HepG2 (cell line): ENCODE data around the gene H1-8. TPM values are rescaled to one million over a fixed set of nuclear protein-coding genes. Genes with fewer than 3 reads are reported as not detected.

ENCODE experiments used
- CC2D1A ChIP-seq: sonication (generic); formaldehyde crosslinking; IDR thresholded peaks from 2 replicates; pipeline ENCODE4 v1.8.1; 2023; ENCODE audit warnings: mild to moderate bottlenecking, missing genetic modification reagents
- ERF ChIP-seq: IDR thresholded peaks from 2 replicates; pipeline ENCODE4 v1.6.1; 2018; ENCODE audit warnings: missing biosample characterization, missing genetic modification reagents
- ETV5 ChIP-seq: IDR thresholded peaks from 2 replicates; pipeline ENCODE4 v1.6.1; 2018; ENCODE audit warnings: missing biosample characterization, missing genetic modification reagents, inconsistent platforms, borderline replicate concordance
- HOXA7 ChIP-seq: sonication (generic); formaldehyde crosslinking; IDR thresholded peaks from 2 replicates; pipeline ENCODE4 v1.8.1; 2022; ENCODE audit warnings: mild to moderate bottlenecking, missing genetic modification reagents, moderate library complexity
- ISX ChIP-seq: sonication (generic); formaldehyde crosslinking; conservative IDR thresholded peaks from 2 replicates; pipeline ENCODE4 v1.5.0; 2020; ENCODE audit warnings: missing genetic modification reagents
- KAT2B ChIP-seq: fragments of 150-350 bp; IDR thresholded peaks from 2 replicates; pipeline ENCODE4 v1.6.1; 2014; ENCODE audit warnings: low read depth, low read length, borderline replicate concordance
- KDM5B ChIP-seq: sonication (generic); formaldehyde crosslinking; IDR thresholded peaks from 2 replicates; pipeline ENCODE4 v1.4.0; 2020; ENCODE audit warnings: missing genetic modification reagents, mild to moderate bottlenecking, borderline replicate concordance
- MTA1 ChIP-seq: sonication (generic); formaldehyde crosslinking; IDR thresholded peaks from 2 replicates; pipeline ENCODE4 v1.4.0; 2020; ENCODE audit warnings: missing genetic modification reagents, mild to moderate bottlenecking, borderline replicate concordance
- RAD21 ChIP-seq: fragments of 450-650 bp; formaldehyde crosslinking; IDR thresholded peaks from 2 replicates; pipeline ENCODE4 v1.5.0; 2020; ENCODE audit warnings: mild to moderate bottlenecking
- RELA ChIP-seq: sonication (generic); formaldehyde crosslinking; IDR thresholded peaks from 2 replicates; pipeline ENCODE4 v1.4.0; 2020; ENCODE audit warnings: missing genetic modification reagents
- SRSF4 ChIP-seq: fragments of 200-400 bp; formaldehyde crosslinking; IDR thresholded peaks from one replicate; pipeline ENCODE4 v1.6.1; 2018; ENCODE audit warnings: mild to moderate bottlenecking, low read depth, low read length, moderate library complexity; ENCODE audit not compliant: poor library complexity, severe bottlenecking
- TCF7L2 ChIP-seq: IDR thresholded peaks from 2 replicates; pipeline ENCODE4 v1.6.1; 2011; ENCODE audit warnings: mild to moderate bottlenecking, low read depth, low read length, moderate library complexity
- ZBTB38 ChIP-seq: sonication (generic); formaldehyde crosslinking; IDR thresholded peaks from 2 replicates; pipeline ENCODE4 v1.5.1; 2020; ENCODE audit warnings: mild to moderate bottlenecking, missing genetic modification reagents
- ZNF24 ChIP-seq: fragments of 450-650 bp; IDR thresholded peaks from 2 replicates; pipeline ENCODE4 v1.6.1; 2017; ENCODE audit warnings: antibody characterized with exemption, mild to moderate bottlenecking
- ZNF251 ChIP-seq: sonication (generic); formaldehyde crosslinking; IDR thresholded peaks from 2 replicates; pipeline ENCODE4 v1.9.0; 2021; ENCODE audit warnings: mild to moderate bottlenecking, missing genetic modification reagents
- ZNF543 ChIP-seq: sonication (generic); formaldehyde crosslinking; IDR thresholded peaks from 2 replicates; pipeline ENCODE4 v1.4.0; 2020; ENCODE audit warnings: mild to moderate bottlenecking, missing genetic modification reagents
- ZNF652 ChIP-seq: IDR thresholded peaks from 2 replicates; pipeline ENCODE4 v1.6.1; 2016; ENCODE audit warnings: low read depth, borderline replicate concordance
- ZZZ3 ChIP-seq: sonication (generic); formaldehyde crosslinking; IDR thresholded peaks from 2 replicates; pipeline ENCODE4 v1.4.0; 2020; ENCODE audit warnings: missing genetic modification reagents, mild to moderate bottlenecking, borderline replicate concordance
- polyA plus RNA-seq, 8 experiments: library from polyadenylated mRNA; depleted of rRNA in 3 of 8; stranded (reverse) in 7 of 8; unstranded in 1 of 8; fragments of >200 nt; fragmentation: Illumina TruSeq in 4 of 8; extraction: Trizol in 4 of 8; gene quantifications; 2 replicates each; pipeline versions ENCODE4 v1.2.1 to v1.2.3, GENCODE V29; 2011 to 2016; ENCODE audit warnings: low read depth in 4 of 8, missing spikeins in 1 of 8, mixed read lengths in 1 of 8; ENCODE audit not compliant: insufficient read depth in 1 of 8
- total RNA-seq, 5 experiments: library from RNA; depleted of rRNA; stranded (reverse); fragments of >200 nt; fragmentation: Illumina TruSeq; extraction: Trizol; gene quantifications; 2 replicates each; pipeline ENCODE4 v1.2.3, GENCODE V29; 2016; ENCODE audit warnings: low read depth in 1 of 5
- TF ChIP-seq, protein P1 (sequence below): sonication (generic); formaldehyde crosslinking; IDR thresholded peaks from 2 replicates; pipeline ENCODE4 v1.4.0; 2020; ENCODE audit warnings: mild to moderate bottlenecking, missing genetic modification reagents
- TF ChIP-seq, protein P2 (sequence below): IDR thresholded peaks from 2 replicates; pipeline ENCODE4 v1.6.1; 2016
- TF ChIP-seq, protein P3 (sequence below): sonication (generic); formaldehyde crosslinking; IDR thresholded peaks from 2 replicates; pipeline ENCODE4 v1.4.0; 2020; ENCODE audit warnings: missing genetic modification reagents
- TF ChIP-seq, protein P4 (sequence below): sonication (generic); formaldehyde crosslinking; IDR thresholded peaks from 2 replicates; pipeline ENCODE4 v1.5.0; 2020; ENCODE audit warnings: mild to moderate bottlenecking, missing genetic modification reagents

H1-8 gene
- total and polyA plus RNA-seq, 2 of the 13 experiments (the other 11 are each of a cell fraction or from before 2014, with no cell fraction given): 0.08 TPM; not detected in 1

DNA sequence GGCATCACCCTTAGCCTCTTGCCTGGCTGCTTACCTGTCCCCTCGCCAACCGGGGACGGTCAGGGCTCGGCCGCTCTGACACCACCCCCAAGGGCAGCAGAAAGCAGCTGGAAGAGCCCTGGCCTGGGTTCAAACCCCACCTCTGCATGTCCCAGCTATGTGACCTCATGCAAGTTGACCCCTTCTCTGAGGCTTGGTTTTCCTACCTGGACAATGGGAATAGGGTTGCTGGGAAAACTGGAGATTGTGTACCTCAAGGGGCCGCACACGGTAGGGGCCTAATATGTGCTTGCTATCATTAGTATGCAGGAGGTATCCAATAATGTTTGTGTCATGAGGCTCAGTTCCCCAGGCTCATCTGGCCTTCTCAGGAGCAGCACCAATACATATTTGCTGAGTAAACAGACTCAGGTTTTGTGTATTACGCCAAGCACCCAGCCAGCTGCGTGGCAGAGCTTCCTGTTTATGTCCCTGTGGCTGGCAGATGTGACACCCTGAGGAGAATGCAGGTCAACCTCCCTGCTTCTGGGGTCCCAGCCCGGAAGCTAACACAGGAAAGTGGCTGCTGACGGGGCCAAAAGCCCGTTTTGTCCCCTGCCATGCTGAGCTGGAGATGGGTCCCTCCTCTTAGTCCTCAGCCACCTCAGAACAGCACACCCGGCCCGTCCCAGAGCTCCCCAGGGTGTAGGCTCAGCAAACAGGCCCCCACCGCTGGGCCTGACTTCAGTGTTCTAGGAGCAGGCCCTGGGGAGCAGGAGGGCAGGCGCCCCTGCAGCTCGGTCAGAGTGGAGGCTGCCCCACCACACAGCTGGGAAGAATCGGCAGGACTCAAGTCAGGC lies 33.8 kb downstream of the H1-8 start (continued):
- TF ChIP-seq KAT2B: no peak
- TF ChIP-seq, protein P1, sequence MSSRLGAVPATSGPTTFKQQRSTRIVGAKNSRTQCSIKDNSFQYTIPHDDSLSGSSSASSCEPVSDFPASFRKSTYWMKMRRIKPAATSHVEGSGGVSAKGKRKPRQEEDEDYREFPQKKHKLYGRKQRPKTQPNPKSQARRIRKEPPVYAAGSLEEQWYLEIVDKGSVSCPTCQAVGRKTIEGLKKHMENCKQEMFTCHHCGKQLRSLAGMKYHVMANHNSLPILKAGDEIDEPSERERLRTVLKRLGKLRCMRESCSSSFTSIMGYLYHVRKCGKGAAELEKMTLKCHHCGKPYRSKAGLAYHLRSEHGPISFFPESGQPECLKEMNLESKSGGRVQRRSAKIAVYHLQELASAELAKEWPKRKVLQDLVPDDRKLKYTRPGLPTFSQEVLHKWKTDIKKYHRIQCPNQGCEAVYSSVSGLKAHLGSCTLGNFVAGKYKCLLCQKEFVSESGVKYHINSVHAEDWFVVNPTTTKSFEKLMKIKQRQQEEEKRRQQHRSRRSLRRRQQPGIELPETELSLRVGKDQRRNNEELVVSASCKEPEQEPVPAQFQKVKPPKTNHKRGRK (CRISPR knock-in tag): no peak
- TF ChIP-seq ZBTB38 (CRISPR knock-in tag): peak; percentile 75
- TF ChIP-seq ISX (CRISPR knock-in tag): no peak
- no peak for TF ChIP-seq TCF7L2
- no peak for TF ChIP-seq SRSF4
- no peak for TF ChIP-seq KDM5B (CRISPR knock-in tag)
- 0 out of 2 replicates have a peak, but pooled peaks have one; percentile 32 for TF ChIP-seq ZZZ3 (CRISPR knock-in tag)
- no peak for TF ChIP-seq HOXA7 (CRISPR knock-in tag)
- no peak for TF ChIP-seq ZNF251 (CRISPR knock-in tag)
- TF ChIP-seq ETV5 (CRISPR knock-in tag): peak; percentile 86
- TF ChIP-seq ZNF652 (CRISPR knock-in tag): no peak
- TF ChIP-seq, protein P2, sequence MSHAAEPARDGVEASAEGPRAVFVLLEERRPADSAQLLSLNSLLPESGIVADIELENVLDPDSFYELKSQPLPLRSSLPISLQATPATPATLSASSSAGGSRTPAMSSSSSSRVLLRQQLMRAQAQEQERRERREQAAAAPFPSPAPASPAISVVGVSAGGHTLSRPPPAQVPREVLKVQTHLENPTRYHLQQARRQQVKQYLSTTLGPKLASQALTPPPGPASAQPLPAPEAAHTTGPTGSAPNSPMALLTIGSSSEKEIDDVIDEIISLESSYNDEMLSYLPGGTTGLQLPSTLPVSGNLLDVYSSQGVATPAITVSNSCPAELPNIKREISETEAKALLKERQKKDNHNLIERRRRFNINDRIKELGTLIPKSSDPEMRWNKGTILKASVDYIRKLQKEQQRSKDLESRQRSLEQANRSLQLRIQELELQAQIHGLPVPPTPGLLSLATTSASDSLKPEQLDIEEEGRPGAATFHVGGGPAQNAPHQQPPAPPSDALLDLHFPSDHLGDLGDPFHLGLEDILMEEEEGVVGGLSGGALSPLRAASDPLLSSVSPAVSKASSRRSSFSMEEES: 0 out of 2 replicates have a peak, but pooled peaks have one; percentile 31
- peak; percentile 25; the same call in 1 of the 2 replicates for TF ChIP-seq ZNF543
- TF ChIP-seq ERF (CRISPR knock-in tag): peak; percentile 61; the same call in 1 of the 2 replicates
- TF ChIP-seq, protein P3, sequence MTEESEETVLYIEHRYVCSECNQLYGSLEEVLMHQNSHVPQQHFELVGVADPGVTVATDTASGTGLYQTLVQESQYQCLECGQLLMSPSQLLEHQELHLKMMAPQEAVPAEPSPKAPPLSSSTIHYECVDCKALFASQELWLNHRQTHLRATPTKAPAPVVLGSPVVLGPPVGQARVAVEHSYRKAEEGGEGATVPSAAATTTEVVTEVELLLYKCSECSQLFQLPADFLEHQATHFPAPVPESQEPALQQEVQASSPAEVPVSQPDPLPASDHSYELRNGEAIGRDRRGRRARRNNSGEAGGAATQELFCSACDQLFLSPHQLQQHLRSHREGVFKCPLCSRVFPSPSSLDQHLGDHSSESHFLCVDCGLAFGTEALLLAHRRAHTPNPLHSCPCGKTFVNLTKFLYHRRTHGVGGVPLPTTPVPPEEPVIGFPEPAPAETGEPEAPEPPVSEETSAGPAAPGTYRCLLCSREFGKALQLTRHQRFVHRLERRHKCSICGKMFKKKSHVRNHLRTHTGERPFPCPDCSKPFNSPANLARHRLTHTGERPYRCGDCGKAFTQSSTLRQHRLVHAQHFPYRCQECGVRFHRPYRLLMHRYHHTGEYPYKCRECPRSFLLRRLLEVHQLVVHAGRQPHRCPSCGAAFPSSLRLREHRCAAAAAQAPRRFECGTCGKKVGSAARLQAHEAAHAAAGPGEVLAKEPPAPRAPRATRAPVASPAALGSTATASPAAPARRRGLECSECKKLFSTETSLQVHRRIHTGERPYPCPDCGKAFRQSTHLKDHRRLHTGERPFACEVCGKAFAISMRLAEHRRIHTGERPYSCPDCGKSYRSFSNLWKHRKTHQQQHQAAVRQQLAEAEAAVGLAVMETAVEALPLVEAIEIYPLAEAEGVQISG (CRISPR knock-in tag): peak; percentile 36; the same call in 1 of the 2 replicates
- TF ChIP-seq ZNF24: no peak
- TF ChIP-seq RELA: no peak
- TF ChIP-seq, protein P4, sequence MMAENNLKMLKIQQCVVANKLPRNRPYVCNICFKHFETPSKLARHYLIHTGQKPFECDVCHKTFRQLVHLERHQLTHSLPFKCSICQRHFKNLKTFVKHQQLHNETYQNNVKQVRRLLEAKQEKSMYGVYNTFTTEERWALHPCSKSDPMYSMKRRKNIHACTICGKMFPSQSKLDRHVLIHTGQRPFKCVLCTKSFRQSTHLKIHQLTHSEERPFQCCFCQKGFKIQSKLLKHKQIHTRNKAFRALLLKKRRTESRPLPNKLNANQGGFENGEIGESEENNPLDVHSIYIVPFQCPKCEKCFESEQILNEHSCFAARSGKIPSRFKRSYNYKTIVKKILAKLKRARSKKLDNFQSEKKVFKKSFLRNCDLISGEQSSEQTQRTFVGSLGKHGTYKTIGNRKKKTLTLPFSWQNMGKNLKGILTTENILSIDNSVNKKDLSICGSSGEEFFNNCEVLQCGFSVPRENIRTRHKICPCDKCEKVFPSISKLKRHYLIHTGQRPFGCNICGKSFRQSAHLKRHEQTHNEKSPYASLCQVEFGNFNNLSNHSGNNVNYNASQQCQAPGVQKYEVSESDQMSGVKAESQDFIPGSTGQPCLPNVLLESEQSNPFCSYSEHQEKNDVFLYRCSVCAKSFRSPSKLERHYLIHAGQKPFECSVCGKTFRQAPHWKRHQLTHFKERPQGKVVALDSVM (CRISPR knock-in tag): no peak
- TF ChIP-seq MTA1 (CRISPR knock-in tag): 0 out of 2 replicates have a peak, but pooled peaks have one; percentile 7
- TF ChIP-seq RAD21: no peak
- no peak for TF ChIP-seq CC2D1A (CRISPR knock-in tag)
